Raji (cell line): ENCODE measurements around the gene OR5M11.

Experiments used
- POLR2A ChIP-seq: IDR thresholded peaks from 2 replicates; pipeline ENCODE4 v1.6.1; 2011; ENCODE audit warnings: low read depth, low read length, control low read depth; ENCODE audit not compliant: insufficient read depth

The OR5M11 gene

DNA sequence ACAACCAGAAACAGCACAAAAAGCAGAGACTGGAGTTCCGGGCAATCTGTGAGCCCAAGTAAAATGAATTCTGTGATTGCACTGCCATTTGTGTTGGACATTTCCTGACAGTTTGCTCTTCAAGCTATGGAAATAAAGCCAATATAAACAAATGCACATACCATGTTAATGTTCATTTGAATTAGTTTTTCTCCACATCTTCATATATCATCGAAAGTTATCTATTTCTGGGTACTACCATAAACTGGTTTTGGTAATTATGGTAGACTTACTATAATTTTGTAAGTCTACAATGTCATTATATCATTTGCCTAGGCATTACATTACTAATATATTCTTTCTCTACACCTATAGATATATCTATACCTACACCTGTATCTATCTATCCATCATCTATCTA is at the start of gene OR5M11:
Gene OR5M11 (minus strand): TSS at position 101 of the 400 bp plus-strand sequence. CDS start 0 bp downstream, at position 101.
- TF ChIP-seq POLR2A, result no peak

GRCh38 chr11:56577621-56578020 is 34.6 kb upstream of the OR5M11 start, which contains the start of gene OR5M10:
TSS of gene OR5M10 (minus strand) at chr11:56577721. CDS start at chr11:56577721, 0 bp downstream.
- TF ChIP-seq POLR2A, result no peak

DNA sequence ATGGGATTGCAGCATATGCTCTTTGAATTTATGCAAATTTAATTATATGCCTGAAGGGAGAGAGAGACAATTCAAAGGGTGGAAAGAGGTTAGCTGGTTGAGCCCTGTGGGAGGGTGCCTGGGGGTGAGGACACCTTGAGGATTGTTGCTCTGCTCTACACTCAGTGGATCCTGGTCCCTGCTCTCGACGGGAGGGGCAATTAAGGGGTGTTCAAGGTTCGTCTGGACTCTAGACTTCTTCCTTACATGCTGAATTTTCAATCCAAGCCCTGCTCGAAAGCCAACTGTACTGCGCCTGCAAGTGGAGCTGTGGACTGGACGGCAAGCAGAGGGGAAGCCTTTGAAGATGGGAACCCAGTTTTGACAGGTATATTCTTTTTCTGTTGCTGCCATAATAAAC is 15.5 kb upstream of the OR5M11 start:
- no peak for TF ChIP-seq POLR2A

DNA sequence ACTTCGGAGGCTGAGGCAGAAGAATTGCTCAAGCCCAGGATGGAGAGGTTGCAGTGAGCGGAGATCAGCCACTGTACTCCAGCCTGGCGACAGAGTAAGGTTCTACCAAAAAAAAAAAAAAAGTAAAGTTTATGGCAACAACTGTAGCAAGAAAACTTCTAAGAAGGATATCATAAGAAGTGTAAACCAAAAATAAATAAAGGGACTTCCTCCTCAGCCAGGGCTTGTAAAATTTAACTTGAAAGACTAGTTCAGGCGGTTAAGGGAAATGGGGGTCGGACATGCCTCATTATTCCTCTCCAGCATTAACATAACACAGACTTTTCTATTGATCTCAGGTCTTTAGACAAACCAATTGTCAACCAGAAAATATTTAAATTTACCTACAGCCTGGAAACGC is 2.5 kb upstream of the OR5M11 start:
- TF ChIP-seq POLR2A, result no peak

GRCh38 chr11:56543739-56544138 is 682 bp upstream of the OR5M11 start:
- TF ChIP-seq POLR2A, result no peak

GRCh38 chr11:56533054-56533740 is 9.9 kb downstream of the OR5M11 start:
- no peak for TF ChIP-seq POLR2A

DNA sequence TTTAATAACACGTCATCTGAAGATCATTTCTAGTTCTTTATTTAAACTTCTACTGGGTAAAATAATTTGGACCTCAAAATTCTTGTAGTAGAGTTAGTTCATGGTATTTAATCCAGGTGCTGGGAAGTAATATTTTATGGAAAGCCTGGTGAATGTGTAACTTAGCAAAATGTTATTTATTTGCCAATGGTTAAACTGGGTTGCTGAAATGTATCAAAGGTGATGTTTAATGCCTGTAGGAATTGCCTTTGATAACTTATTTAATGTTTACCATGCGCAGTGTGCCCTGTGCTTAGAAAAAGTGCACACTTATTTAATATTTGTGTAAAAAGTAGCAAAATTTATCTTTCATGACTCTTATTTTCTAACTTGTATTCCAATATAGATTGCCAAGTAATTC is 11.2 kb downstream of the OR5M11 start:
- TF ChIP-seq POLR2A, result no peak

GRCh38 chr11:56522008-56522407 is 21.0 kb downstream of the OR5M11 start:
- TF ChIP-seq POLR2A, result no peak

- TF ChIP-seq POLR2A, result no peak
Observed at GRCh38 chr11:56513280-56513679, 29.8 kb downstream of the OR5M11 start.

DNA sequence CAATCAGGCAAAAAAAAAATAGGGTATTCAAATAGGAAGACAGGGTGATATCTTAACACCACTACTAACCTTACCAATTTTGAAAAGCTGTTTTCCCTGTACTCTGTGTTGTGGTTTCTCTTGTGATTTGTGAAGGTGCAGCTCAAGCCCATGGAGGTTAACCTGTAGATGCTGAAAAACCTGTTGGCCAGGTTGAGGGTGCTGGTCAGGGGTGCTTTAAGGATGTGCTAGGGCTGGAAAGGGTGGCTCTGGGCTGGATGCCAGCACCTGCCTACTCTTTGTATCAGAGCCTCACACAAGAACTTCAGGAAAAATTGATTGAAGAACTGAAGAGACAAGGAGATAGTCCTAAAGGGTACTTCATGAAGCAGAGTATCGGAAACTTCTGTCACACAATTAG is 33.6 kb downstream of the OR5M11 start:
- no peak for TF ChIP-seq POLR2A

GRCh38 chr11:56497010-56497409 is 46.0 kb downstream of the OR5M11 start:
- no peak for TF ChIP-seq POLR2A

- TF ChIP-seq POLR2A, result no peak
Observed at GRCh38 chr11:56495117-56495516, 47.9 kb downstream of the OR5M11 start.
